Measurements from ENCODE around the gene SNRNP70.

DNA sequence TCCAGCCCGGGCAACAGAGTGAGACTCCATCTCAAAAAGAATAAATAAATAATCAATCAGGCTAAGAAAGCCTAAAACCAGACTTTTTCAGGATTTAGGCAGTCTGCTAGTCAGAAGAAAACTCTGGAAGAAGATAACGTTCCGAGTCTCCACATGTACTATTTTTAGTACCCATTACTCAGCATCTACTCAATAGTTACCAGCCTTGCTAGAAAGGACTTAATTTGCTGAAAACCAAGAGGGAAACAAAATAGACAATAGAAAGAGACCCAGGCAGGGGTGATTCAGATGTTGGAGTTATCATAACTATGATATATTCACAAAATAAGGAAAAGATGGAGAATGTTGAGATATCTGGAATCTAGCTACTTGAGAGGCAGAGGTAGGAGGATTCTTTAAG lies 25.3 kb downstream of the SNRNP70 start:
- no peak for TF ChIP-seq CTCF (optimal IDR thresholded peaks at IDR 0.05 in 1 of 3, IDR thresholded peaks at IDR 0.05 in 1 of 3, conservative IDR thresholded peaks at IDR 0.05 in 1 of 3; ENCODE audit: extremely low read depth in 1 of 3, insufficient read depth in 2 of 3, low read length in 3 of 3)
- TF ChIP-seq EZH2 (IDR thresholded peaks at IDR 0.05; ENCODE audit: low read length) = no peak

Measured in keratinocyte (primary cell).